ENCODE results near the gene FAHD1.

FAHD1 gene

GRCh38 chr16:1823821-1824220 lies 3.2 kb upstream of the FAHD1 start:
- no peaks in the 10 kb centered on the region for H3K9me3 ChIP-seq (ENCODE audit: control insufficient read depth, low read length)
- no peak for TF ChIP-seq CTCF (IDR thresholded peaks at IDR 0.05)
- H2AFZ ChIP-seq, result no peak overlapping the region
- no peak overlapping the region for H3K27ac ChIP-seq
- no peaks in the 10 kb centered on the region for H3K36me3 ChIP-seq (ENCODE audit: control insufficient read depth, insufficient read depth, low read length)
- no peak overlapping the region for H3K9ac ChIP-seq
- H3K79me2 ChIP-seq, result peaks cover 52% of the 10 kb centered on the region
- H3K27me3 ChIP-seq (ENCODE audit: control insufficient read depth, insufficient read depth, low read length), result no peaks in the 10 kb centered on the region
- H3K4me3 ChIP-seq (ENCODE audit: low read depth, low read length), result no peak overlapping the region
- H3K4me2 ChIP-seq (ENCODE audit: low read length), result no peak overlapping the region
- peaks cover 8% of the 10 kb centered on the region for H3K4me1 ChIP-seq

GRCh38 chr16:1825381-1825863 lies 1.6 kb upstream of the FAHD1 start:
- Histone ChIP-seq H3K4me2 (ENCODE audit: low read length) (peak overlapping the region; percentile 83), H3K9ac (no peak overlapping the region), H3K4me3 (ENCODE audit: low read depth, low read length) (peak overlapping the region; percentile 45), H2AFZ (no peak overlapping the region), H3K27me3 (ENCODE audit: control insufficient read depth, insufficient read depth, low read length) (no peaks in the 10 kb centered on the region), H3K27ac (no peak overlapping the region), H3K79me2 (peaks cover 52% of the 10 kb centered on the region), H3K4me1 (peaks cover 14% of the 10 kb centered on the region), H3K36me3 (ENCODE audit: control insufficient read depth, insufficient read depth, low read length) (no peaks in the 10 kb centered on the region), H3K9me3 (ENCODE audit: control insufficient read depth, low read length) (no peaks in the 10 kb centered on the region)
- no peak for TF ChIP-seq CTCF (IDR thresholded peaks at IDR 0.05)

DNA sequence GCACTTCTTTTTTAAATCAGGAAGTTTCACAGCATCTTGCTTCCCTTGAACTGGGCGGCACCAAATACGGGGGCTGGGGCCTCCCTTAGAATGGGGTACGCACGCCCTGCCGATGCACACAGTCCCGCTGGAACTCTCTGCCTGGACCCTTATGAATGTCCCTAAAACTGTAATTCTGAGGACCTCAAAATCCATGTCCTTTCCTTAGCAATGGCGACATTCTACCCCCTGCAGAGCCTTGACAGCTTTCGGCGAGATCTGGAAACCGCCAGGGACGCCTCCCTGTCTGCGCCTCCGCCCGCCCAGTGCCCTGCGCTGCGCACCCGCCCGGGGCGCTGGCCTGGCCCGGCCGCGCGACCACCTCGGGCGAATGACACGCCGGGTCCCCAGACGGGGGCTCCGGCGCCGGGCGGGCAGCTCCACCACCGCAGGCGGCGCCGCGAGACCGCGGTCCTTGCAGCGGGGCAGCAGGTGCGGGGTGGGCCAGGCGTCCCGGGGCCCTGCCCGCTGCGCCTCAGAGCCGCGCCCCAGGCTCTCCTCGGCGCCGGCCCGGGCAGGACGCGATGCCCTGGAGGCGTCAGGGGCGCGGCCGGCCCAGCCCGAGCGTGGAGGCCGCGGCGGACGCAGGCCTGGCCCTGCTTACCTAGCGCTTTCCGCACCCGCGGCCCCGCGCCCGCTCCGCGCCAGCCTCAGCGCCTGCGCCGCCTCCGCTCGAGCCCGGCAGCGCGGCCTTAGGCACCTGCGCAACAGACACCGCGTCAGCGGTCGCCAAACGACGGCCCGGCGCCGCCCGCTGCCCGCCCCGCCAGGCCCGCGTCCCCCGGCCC lies 929 bp upstream of the FAHD1 start:
- H3K27ac ChIP-seq, result no peak overlapping the region

DNA sequence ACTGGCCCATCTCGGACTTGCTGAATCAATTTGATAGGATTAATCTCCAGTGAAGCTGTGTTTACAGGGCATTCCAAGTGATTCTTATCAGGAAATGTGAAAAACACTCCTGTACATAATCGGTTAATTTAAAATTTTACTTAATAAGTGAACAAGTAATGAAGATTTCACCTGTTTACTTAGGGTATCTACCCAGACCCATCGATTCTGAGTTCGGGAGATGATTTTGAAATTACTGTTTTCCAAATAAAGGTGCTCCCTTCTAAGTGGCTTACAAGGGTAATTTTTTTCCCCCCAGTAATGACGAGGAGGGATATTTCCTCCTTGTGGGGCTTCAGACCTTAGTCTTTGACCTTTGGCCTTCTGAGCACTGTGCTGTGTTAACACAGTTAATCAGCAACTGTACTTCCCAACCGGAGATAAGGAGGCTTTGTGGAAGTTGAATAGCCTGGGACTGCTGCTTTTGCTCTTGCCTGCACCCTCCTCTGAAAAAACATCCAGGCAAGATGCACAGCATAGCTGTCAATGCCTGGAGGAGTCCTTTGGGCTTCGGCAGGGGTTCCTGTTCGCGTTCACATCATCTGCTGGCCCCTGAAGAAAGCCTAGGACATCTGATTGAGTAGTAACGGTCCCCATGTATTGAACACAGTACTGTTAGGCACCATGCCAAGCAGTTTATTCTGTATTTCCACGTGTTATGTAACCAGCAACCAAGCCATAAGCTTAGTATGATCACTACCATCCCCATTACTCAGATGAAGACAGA lies 1.8 kb downstream of the FAHD1 start:
- H3K4me2 ChIP-seq (ENCODE audit: low read length), result no peak overlapping the region
- H3K4me3 ChIP-seq (ENCODE audit: low read depth, low read length), result no peak overlapping the region
- H3K9me3 ChIP-seq (ENCODE audit: control insufficient read depth, low read length), result no peaks in the 10 kb centered on the region
- no peak overlapping the region for H2AFZ ChIP-seq
- peaks cover 31% of the 10 kb centered on the region for H3K79me2 ChIP-seq
- no peak for TF ChIP-seq CTCF (IDR thresholded peaks at IDR 0.05)
- H3K9ac ChIP-seq, result no peak overlapping the region
- no peak overlapping the region for H3K27ac ChIP-seq
- H3K36me3 ChIP-seq (ENCODE audit: control insufficient read depth, insufficient read depth, low read length), result no peaks in the 10 kb centered on the region
- no peaks in the 10 kb centered on the region for H3K27me3 ChIP-seq (ENCODE audit: control insufficient read depth, insufficient read depth, low read length)
- H3K4me1 ChIP-seq, result peaks cover 14% of the 10 kb centered on the region

More for the DNA sequence above, 929 bp upstream of the FAHD1 start:
- H2AFZ ChIP-seq, result peak overlapping the region; percentile 56
- no peaks in the 10 kb centered on the region for H3K36me3 ChIP-seq (ENCODE audit: control insufficient read depth, insufficient read depth, low read length)
- H3K9me3 ChIP-seq (ENCODE audit: control insufficient read depth, low read length), result no peaks in the 10 kb centered on the region
- H3K4me2 ChIP-seq (ENCODE audit: low read length), result peak overlapping the region; percentile 83
- H3K27me3 ChIP-seq (ENCODE audit: control insufficient read depth, insufficient read depth, low read length), result no peaks in the 10 kb centered on the region
- no peak overlapping the region for H3K9ac ChIP-seq
- TF ChIP-seq CTCF (IDR thresholded peaks at IDR 0.05), result no peak
- H3K4me3 ChIP-seq (ENCODE audit: low read depth, low read length), result peak overlapping the region; percentile 45
- H3K4me1 ChIP-seq, result peaks cover 14% of the 10 kb centered on the region
- H3K79me2 ChIP-seq, result peaks cover 47% of the 10 kb centered on the region

All from parathyroid adenoma (tissue), 2 donors.